ENCODE results near the gene CD69. TPM values are rescaled to one million over a fixed set of nuclear protein-coding genes. Genes with fewer than 3 reads are reported as not detected.

The CD69 gene
- total RNA-seq, 1 experiment from 2014 or later: 0.98 TPM

- Histone ChIP-seq H3K27me3 (ENCODE audit: control insufficient read depth, insufficient read depth, low read length) (no peaks in the 10 kb centered on the region), H3K9me3 (ENCODE audit: control insufficient read depth, insufficient read depth, low read depth, low read length) (no peaks in the 10 kb centered on the region), H3K36me3 (ENCODE audit: control insufficient read depth, insufficient read depth, low read length) (no peaks in the 10 kb centered on the region), H3K27ac (ENCODE audit: low read length) (no peak overlapping the region), H3K4me1 (ENCODE audit: control insufficient read depth, insufficient read depth, low read length) (no peaks in the 10 kb centered on the region; the same call in 1 of the 2 replicates), H3K4me3 (ENCODE audit: low read depth in 2 of 2, low read length in 2 of 2) (no peak overlapping the region)
- ATAC-seq: no peak
- BruUV-seq (replicated peaks): no TSS peak
- CTCF ChIA-PET: no interaction called here
- intact Hi-C loops (cut with micrococcal nuclease; ENCODE audit: unreplicated experiment) (loop anchor here (5.0 to 10.0 kb wide), 2 partner anchors 175 to 262 kb away; partner anchors contain the start of gene CLEC12B), in situ Hi-C loops (cut with HindIII; ENCODE audit: low pct_unique_long_range_greater_than_20kb, low sequenced_read_pairs) (no loop called here)
- no peak for DNase-seq (ENCODE audit: low read depth, low spot score)
- TF ChIP-seq REST (IDR thresholded peaks at IDR 0.05; ENCODE audit: insufficient read depth in 1 of 2, low read depth in 2 of 2, low read length in 1 of 2) (no peak), POLR2AphosphoS5 (IDR thresholded peaks at IDR 0.05; ENCODE audit: low read depth, low read length) (no peak), CTCF (IDR thresholded peaks at IDR 0.05) (no peak), TCF7L2 (IDR thresholded peaks at IDR 0.05; ENCODE audit: low read depth, low read length) (no peak), SIN3A (IDR thresholded peaks at IDR 0.05; ENCODE audit: borderline replicate concordance, insufficient read depth, low read depth, low read length) (no peak)
- POLR2A ChIA-PET: no interaction called here
Measured at GRCh38 chr12:9752145-9752933, 8.4 kb downstream of the CD69 start.

GRCh38 chr12:9751204-9752144 lies 9.2 kb downstream of the CD69 start:
- intact Hi-C loops (cut with micrococcal nuclease; ENCODE audit: unreplicated experiment): loop anchor here (2.0 to 10.0 kb wide), 3 partner anchors 47 to 263 kb away; partner anchors contain the start of gene CLEC12B
- Histone ChIP-seq H3K9me3 (ENCODE audit: control insufficient read depth, insufficient read depth, low read depth, low read length) (no peaks in the 10 kb centered on the region), H3K4me3 (ENCODE audit: low read depth in 2 of 2, low read length in 2 of 2) (no peak overlapping the region), H3K27me3 (ENCODE audit: control insufficient read depth, insufficient read depth, low read length) (no peaks in the 10 kb centered on the region), H3K4me1 (ENCODE audit: control insufficient read depth, insufficient read depth, low read length) (no peaks in the 10 kb centered on the region; the same call in 1 of the 2 replicates), H3K27ac (ENCODE audit: low read length) (no peak overlapping the region), H3K36me3 (ENCODE audit: control insufficient read depth, insufficient read depth, low read length) (no peaks in the 10 kb centered on the region)
- ATAC-seq (no peak), DNase-seq (ENCODE audit: low read depth, low spot score) (no peak)
- CTCF ChIA-PET: interaction anchor here (1.0 to 2.2 kb wide), 2 partner anchors 45 to 47 kb away, joined by 7 to 11 read pairs; no protein-coding TSS in a partner anchor
- in situ Hi-C loops (cut with HindIII; ENCODE audit: low pct_unique_long_range_greater_than_20kb, low sequenced_read_pairs): no loop called here
- POLR2A ChIA-PET: no interaction called here
- no TSS peak for BruUV-seq (replicated peaks)
- no peak for TF ChIP-seq SIN3A (IDR thresholded peaks at IDR 0.05; ENCODE audit: borderline replicate concordance, insufficient read depth, low read depth, low read length)
- TF ChIP-seq TCF7L2 (IDR thresholded peaks at IDR 0.05; ENCODE audit: low read depth, low read length): no peak
- TF ChIP-seq REST (IDR thresholded peaks at IDR 0.05; ENCODE audit: insufficient read depth in 1 of 2, low read depth in 2 of 2, low read length in 1 of 2): no peak
- TF ChIP-seq CTCF (IDR thresholded peaks at IDR 0.05): peak; percentile 28; the same call in 1 of the 2 replicates
